GM10248 (cell line): Measurements from ENCODE around the gene DLG2.
"Not testable (repeated sequence)": the region's sequence is repeated elsewhere in the genome, so short reads cannot be mapped to it uniquely, and the experiment has no call there.

ENCODE experiments used
- CTCF ChIA-PET: fragments of 300-600 bp; sonication (Branson Sonifier 250); formaldehyde crosslinking; extraction: SDS; loops from one replicate; lab custom pipeline; 2021; ENCODE audit warnings: antibody characterized with exemption; lab: Yijun Ruan, JAX
- POLR2A ChIA-PET: fragments of 350-650 bp; sonication (Branson Sonifier 250); formaldehyde crosslinking; extraction: SDS; loops from one replicate; lab custom pipeline; 2020; ENCODE audit warnings: antibody characterized with exemption; lab: Yijun Ruan, JAX
- DNase-seq: peaks from one replicate; pipeline ENCODE4 v3.0.0; 2012; ENCODE audit errors: extremely low spot score
- CTCF ChIP-seq: IDR thresholded peaks from 2 replicates; pipeline ENCODE4 v1.5.1; 2012; ENCODE audit warnings: mild to moderate bottlenecking, low read depth; ENCODE audit errors: extremely low read depth, missing control alignments, control extremely low read depth

Gene DLG2

GRCh38 chr11:85385111-85385510 is 242.0 kb downstream of the DLG2 start:
- CTCF ChIA-PET = no interaction called here
- DNase-seq = no peak

GRCh38 chr11:85379066-85379465 is 248.1 kb downstream of the DLG2 start:
- ChIA-PET POLR2A (no interaction called here), CTCF (no interaction called here)
- DNase-seq = no peak
- TF ChIP-seq CTCF = no peak

More at GRCh38 chr11:85385111-85385510, 242.0 kb downstream of the DLG2 start:
- TF ChIP-seq CTCF = no peak
- POLR2A ChIA-PET = no interaction called here

- CTCF ChIA-PET = interaction anchor here (1.3 to 1.5 kb wide), 2 partner anchors 350 to 384 kb away, joined by 3 read pairs; no protein-coding TSS in a partner anchor
- POLR2A ChIA-PET = no interaction called here
- TF ChIP-seq CTCF = no peak
- no peak for DNase-seq
Observed at GRCh38 chr11:85377901-85378300, 249.2 kb downstream of the DLG2 start.

- DNase-seq = no peak
- ChIA-PET POLR2A (no interaction called here), CTCF (no interaction called here)
- no peak for TF ChIP-seq CTCF
Observed at GRCh38 chr11:85359859-85360258, 267.3 kb downstream of the DLG2 start.

- CTCF ChIA-PET = interaction anchor here (1.2 kb wide), 1 partner anchor 12 kb away, joined by 4 read pairs; no protein-coding TSS in a partner anchor
- TF ChIP-seq CTCF = no peak
- DNase-seq = no peak
- POLR2A ChIA-PET = no interaction called here
Observed at GRCh38 chr11:85355921-85356320, 271.2 kb downstream of the DLG2 start.

GRCh38 chr11:85349539-85349938 is 277.6 kb downstream of the DLG2 start:
- POLR2A ChIA-PET, DNase-seq, CTCF ChIA-PET: not testable (repeated sequence)

- ChIA-PET POLR2A (no interaction called here), CTCF (no interaction called here)
- DNase-seq = no peak
- TF ChIP-seq CTCF = no peak
Observed at GRCh38 chr11:85348945-85349344, 278.2 kb downstream of the DLG2 start.
